ENCODE data around the gene AKTIP.

The AKTIP gene

DNA sequence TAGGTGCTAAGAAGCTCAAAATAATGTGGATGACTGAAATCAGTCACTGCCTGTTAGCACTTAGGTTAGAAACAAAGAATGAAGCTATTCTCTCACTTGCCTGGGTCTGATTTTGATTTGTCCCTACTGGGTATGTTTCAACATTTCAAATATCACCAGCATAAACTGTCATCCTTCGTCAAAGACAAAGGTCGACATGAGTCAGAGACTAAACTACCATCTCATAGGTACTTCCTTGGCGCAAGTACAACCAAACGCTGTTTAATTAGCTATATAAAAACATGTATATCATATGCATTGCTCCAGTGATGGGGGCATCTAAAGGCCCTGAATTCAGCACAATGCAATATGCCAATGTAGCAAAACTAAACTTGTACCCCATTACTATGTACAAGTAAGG is 4.0 kb downstream of the AKTIP start:
- H3K4me1 ChIP-seq (ENCODE audit: control insufficient read depth, insufficient read depth, low read depth, low read length): peaks cover 4% of the 10 kb centered on the region
- WGBS: 96% methylated on average over 2 of the region's 4 CpGs

GRCh38 chr16:53495325-53495724 is 7.7 kb downstream of the AKTIP start:
- peaks cover 38 to 80% of the 10 kb centered on the region in 2 experiments for H3K36me3 ChIP-seq (ENCODE audit: control insufficient read depth in 1 of 2, insufficient read depth in 2 of 2, low read depth in 1 of 2, low read length in 2 of 2)
- H3K4ac ChIP-seq (ENCODE audit: low read depth in 1 of 2, low read length in 2 of 2): no peak overlapping the region
- no peak overlapping the region for H3K4me2 ChIP-seq (ENCODE audit: low read length, poor library complexity, severe bottlenecking)
- no peak overlapping the region for H2AK5ac ChIP-seq (ENCODE audit: low read length, severe bottlenecking)
- no peak overlapping the region for H2AFZ ChIP-seq (ENCODE audit: low read depth, low read length)
- 94% methylated on average over 2 of the region's 4 CpGs for WGBS
- no peak overlapping the region for H2BK15ac ChIP-seq (ENCODE audit: low read depth, poor library complexity, severe bottlenecking)
- no peak overlapping the region for H4K8ac ChIP-seq (ENCODE audit: low read length)
- H3K79me1 ChIP-seq (replicated peaks; ENCODE audit: low read length, poor library complexity, severe bottlenecking): peaks cover 19% of the 10 kb centered on the region
- H3K14ac ChIP-seq (ENCODE audit: low read length in 2 of 2): no peak overlapping the region
- H3K9me3 ChIP-seq (ENCODE audit: control insufficient read depth, low read length): no peaks in the 10 kb centered on the region
- H2BK12ac ChIP-seq (ENCODE audit: low read length in 2 of 2): no peak overlapping the region
- H2BK5ac ChIP-seq (ENCODE audit: low read depth, low read length, poor library complexity, severe bottlenecking): no peak overlapping the region
- H3K23ac ChIP-seq (ENCODE audit: low read length in 2 of 2): no peak overlapping the region
- no peak overlapping the region for H3K18ac ChIP-seq (ENCODE audit: low read depth in 1 of 2, low read length in 2 of 2)
- no peak for DNase-seq
- H3K27me3 ChIP-seq (ENCODE audit: control insufficient read depth in 1 of 2, insufficient read depth in 1 of 2, low read length in 2 of 2): no peaks in the 10 kb centered on the region
- no peak overlapping the region for H4K91ac ChIP-seq (ENCODE audit: low read length)
- no peak overlapping the region for H3K27ac ChIP-seq (ENCODE audit: low read length, poor library complexity, severe bottlenecking)
- peaks cover 1% of the 10 kb centered on the region for H3K4me1 ChIP-seq (ENCODE audit: control insufficient read depth, insufficient read depth, low read depth, low read length)
- H2BK120ac ChIP-seq (ENCODE audit: low read depth, low read length): no peak overlapping the region
- H3K4me3 ChIP-seq (ENCODE audit: insufficient read depth in 1 of 2, low read depth in 1 of 2, low read length in 2 of 2): no peak overlapping the region
- no peak overlapping the region for H3K9ac ChIP-seq (ENCODE audit: low read length)

More for the DNA sequence above, 4.0 kb downstream of the AKTIP start:
- Histone ChIP-seq H4K8ac (ENCODE audit: low read length) (no peak overlapping the region), H4K91ac (ENCODE audit: low read length) (no peak overlapping the region), H2BK15ac (ENCODE audit: low read depth, poor library complexity, severe bottlenecking) (no peak overlapping the region), H3K36me3 (ENCODE audit: control insufficient read depth in 1 of 2, insufficient read depth in 2 of 2, low read depth in 1 of 2, low read length in 2 of 2) (peaks cover 27 to 49% of the 10 kb centered on the region in 2 experiments), H3K4ac (ENCODE audit: low read depth in 1 of 2, low read length in 2 of 2) (no peak overlapping the region), H3K23ac (ENCODE audit: low read length in 2 of 2) (no peak overlapping the region), H3K79me1 (replicated peaks; ENCODE audit: low read length, poor library complexity, severe bottlenecking) (peaks cover 33% of the 10 kb centered on the region), H2BK12ac (ENCODE audit: low read length in 2 of 2) (no peak overlapping the region), H2AFZ (ENCODE audit: low read depth, low read length) (no peak overlapping the region), H2BK5ac (ENCODE audit: low read depth, low read length, poor library complexity, severe bottlenecking) (no peak overlapping the region), H2BK120ac (ENCODE audit: low read depth, low read length) (no peak overlapping the region), H3K27me3 (ENCODE audit: control insufficient read depth in 1 of 2, insufficient read depth in 1 of 2, low read length in 2 of 2) (no peaks in the 10 kb centered on the region), H3K4me3 (ENCODE audit: insufficient read depth in 1 of 2, low read depth in 1 of 2, low read length in 2 of 2) (no peak overlapping the region), H3K9me3 (ENCODE audit: control insufficient read depth, low read length) (no peaks in the 10 kb centered on the region), H3K14ac (ENCODE audit: low read length in 2 of 2) (no peak overlapping the region), H3K27ac (ENCODE audit: low read length, poor library complexity, severe bottlenecking) (no peak overlapping the region), H3K9ac (ENCODE audit: low read length) (no peak overlapping the region), H3K18ac (ENCODE audit: low read depth in 1 of 2, low read length in 2 of 2) (no peak overlapping the region), H2AK5ac (ENCODE audit: low read length, severe bottlenecking) (no peak overlapping the region), H3K4me2 (ENCODE audit: low read length, poor library complexity, severe bottlenecking) (no peak overlapping the region)
- DNase-seq: no peak

DNA sequence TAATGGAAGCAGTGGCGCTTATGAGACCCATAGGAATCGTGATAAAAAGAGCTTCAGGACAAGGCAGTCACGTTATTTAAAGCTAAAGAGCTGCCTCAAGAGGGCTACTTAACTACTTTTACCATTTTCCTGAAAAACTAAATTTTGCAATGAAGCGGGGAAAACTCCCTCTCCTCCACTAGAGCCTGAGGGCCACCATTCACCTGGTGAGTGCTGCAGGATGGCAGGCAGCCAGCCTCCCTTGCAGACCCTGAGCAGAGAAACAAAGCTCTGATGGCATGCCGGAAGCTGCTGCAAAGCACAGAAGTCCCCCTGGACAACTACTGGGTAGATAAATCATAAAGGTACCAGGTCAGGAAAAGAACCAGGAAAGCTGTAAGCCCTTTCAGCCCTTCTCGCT is 8.4 kb downstream of the AKTIP start:
- no peak overlapping the region for H3K9ac ChIP-seq (ENCODE audit: low read length)
- 93% methylated on average over 4 of the region's 6 CpGs for WGBS
- H2AFZ ChIP-seq (ENCODE audit: low read depth, low read length): no peak overlapping the region
- H2AK5ac ChIP-seq (ENCODE audit: low read length, severe bottlenecking): no peak overlapping the region
- no peak overlapping the region for H2BK12ac ChIP-seq (ENCODE audit: low read length in 2 of 2)
- H3K4me3 ChIP-seq (ENCODE audit: insufficient read depth in 1 of 2, low read depth in 1 of 2, low read length in 2 of 2): no peak overlapping the region
- H3K23ac ChIP-seq (ENCODE audit: low read length in 2 of 2): no peak overlapping the region
- no peak overlapping the region for H3K14ac ChIP-seq (ENCODE audit: low read length in 2 of 2)
- no peak overlapping the region for H3K4me2 ChIP-seq (ENCODE audit: low read length, poor library complexity, severe bottlenecking)
- no peak overlapping the region for H3K27ac ChIP-seq (ENCODE audit: low read length, poor library complexity, severe bottlenecking)
- H3K9me3 ChIP-seq (ENCODE audit: control insufficient read depth, low read length): no peaks in the 10 kb centered on the region
- no peak overlapping the region for H3K4ac ChIP-seq (ENCODE audit: low read depth in 1 of 2, low read length in 2 of 2)
- peaks cover 38 to 87% of the 10 kb centered on the region in 2 experiments for H3K36me3 ChIP-seq (ENCODE audit: control insufficient read depth in 1 of 2, insufficient read depth in 2 of 2, low read depth in 1 of 2, low read length in 2 of 2)
- H3K79me1 ChIP-seq (replicated peaks; ENCODE audit: low read length, poor library complexity, severe bottlenecking): peaks cover 19% of the 10 kb centered on the region
- H4K91ac ChIP-seq (ENCODE audit: low read length): no peak overlapping the region
- no peak overlapping the region for H4K8ac ChIP-seq (ENCODE audit: low read length)
- no peaks in the 10 kb centered on the region for H3K27me3 ChIP-seq (ENCODE audit: control insufficient read depth in 1 of 2, insufficient read depth in 1 of 2, low read length in 2 of 2)
- H2BK120ac ChIP-seq (ENCODE audit: low read depth, low read length): no peak overlapping the region
- DNase-seq: no peak
- no peak overlapping the region for H3K18ac ChIP-seq (ENCODE audit: low read depth in 1 of 2, low read length in 2 of 2)
- H2BK5ac ChIP-seq (ENCODE audit: low read depth, low read length, poor library complexity, severe bottlenecking): no peak overlapping the region
- peaks cover 1% of the 10 kb centered on the region for H3K4me1 ChIP-seq (ENCODE audit: control insufficient read depth, insufficient read depth, low read depth, low read length)
- H2BK15ac ChIP-seq (ENCODE audit: low read depth, poor library complexity, severe bottlenecking): no peak overlapping the region

GRCh38 chr16:53492503-53492902 is 10.5 kb downstream of the AKTIP start:
- Histone ChIP-seq H3K4me1 (ENCODE audit: control insufficient read depth, insufficient read depth, low read depth, low read length) (peaks cover 1% of the 10 kb centered on the region), H3K18ac (ENCODE audit: low read depth in 1 of 2, low read length in 2 of 2) (no peak overlapping the region), H3K79me1 (replicated peaks; ENCODE audit: low read length, poor library complexity, severe bottlenecking) (peaks cover 18% of the 10 kb centered on the region), H2BK5ac (ENCODE audit: low read depth, low read length, poor library complexity, severe bottlenecking) (no peak overlapping the region), H3K27me3 (ENCODE audit: control insufficient read depth in 1 of 2, insufficient read depth in 1 of 2, low read length in 2 of 2) (no peaks in the 10 kb centered on the region), H4K8ac (ENCODE audit: low read length) (no peak overlapping the region), H3K36me3 (ENCODE audit: control insufficient read depth in 1 of 2, insufficient read depth in 2 of 2, low read depth in 1 of 2, low read length in 2 of 2) (peaks cover 35 to 89% of the 10 kb centered on the region in 2 experiments), H2BK120ac (ENCODE audit: low read depth, low read length) (no peak overlapping the region), H3K9me3 (ENCODE audit: control insufficient read depth, low read length) (no peaks in the 10 kb centered on the region), H3K4ac (ENCODE audit: low read depth in 1 of 2, low read length in 2 of 2) (no peak overlapping the region), H3K9ac (ENCODE audit: low read length) (no peak overlapping the region), H2AFZ (ENCODE audit: low read depth, low read length) (no peak overlapping the region), H2AK5ac (ENCODE audit: low read length, severe bottlenecking) (no peak overlapping the region), H2BK12ac (ENCODE audit: low read length in 2 of 2) (no peak overlapping the region), H3K4me2 (ENCODE audit: low read length, poor library complexity, severe bottlenecking) (no peak overlapping the region), H2BK15ac (ENCODE audit: low read depth, poor library complexity, severe bottlenecking) (no peak overlapping the region), H4K91ac (ENCODE audit: low read length) (no peak overlapping the region), H3K14ac (ENCODE audit: low read length in 2 of 2) (no peak overlapping the region), H3K4me3 (ENCODE audit: insufficient read depth in 1 of 2, low read depth in 1 of 2, low read length in 2 of 2) (no peak overlapping the region), H3K23ac (ENCODE audit: low read length in 2 of 2) (no peak overlapping the region), H3K27ac (ENCODE audit: low read length, poor library complexity, severe bottlenecking) (no peak overlapping the region)
- DNase-seq: no peak
- 80% methylated on average over 1 of the region's 1 CpG for WGBS

All from mesenchymal stem cell (in vitro differentiated cells and primary cell).